ENCODE data around the gene HIRIP3.
"Not testable (repeated sequence)": the region's sequence is repeated elsewhere in the genome, so short reads cannot be mapped to it uniquely, and the experiment has no call there.

HIRIP3 gene

DNA sequence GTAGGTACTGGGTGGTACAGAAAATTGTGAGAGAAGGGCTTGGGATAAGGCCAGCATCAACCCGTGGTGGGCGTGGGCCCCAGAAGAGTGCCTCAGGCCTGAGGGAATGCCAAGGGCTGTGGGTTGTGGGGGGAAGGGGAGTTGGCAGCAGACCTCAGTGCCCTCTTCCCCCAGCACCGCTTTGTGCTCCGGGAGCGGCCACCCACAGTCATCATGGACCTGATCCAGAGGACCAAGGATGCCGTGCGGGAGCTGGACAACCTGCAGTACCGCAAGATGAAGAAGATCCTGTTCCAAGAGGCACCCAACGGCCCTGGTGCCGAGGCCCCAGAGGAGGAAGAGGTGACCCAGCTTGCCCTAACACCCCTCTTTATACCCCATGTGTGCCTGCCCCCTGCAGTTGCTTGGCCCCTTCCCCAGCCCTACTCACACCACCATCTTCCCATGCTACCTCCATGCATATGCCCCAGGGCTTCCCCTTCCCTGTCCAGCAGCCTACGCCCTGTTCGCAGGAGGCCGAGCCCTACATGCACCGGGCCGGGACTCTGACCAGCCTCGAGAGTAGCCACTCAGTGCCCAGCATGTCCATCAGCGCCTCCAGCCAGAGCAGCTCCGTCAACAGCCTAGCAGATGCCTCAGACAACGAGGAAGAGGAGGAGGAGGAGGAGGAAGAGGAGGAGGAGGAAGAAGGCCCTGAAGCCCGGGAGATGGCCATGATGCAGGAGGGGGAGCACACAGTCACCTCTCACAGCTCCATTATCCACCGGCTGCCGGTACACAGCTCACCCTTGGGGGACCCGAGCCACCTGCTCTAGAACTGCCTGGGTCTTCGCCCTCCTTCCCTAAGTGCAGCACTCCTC, 12.6 kb downstream of the HIRIP3 start:
- no peak for DNase-seq

GRCh38 chr16:29978564-29979270, 16.7 kb downstream of the HIRIP3 start:
- no peak for DNase-seq

DNA sequence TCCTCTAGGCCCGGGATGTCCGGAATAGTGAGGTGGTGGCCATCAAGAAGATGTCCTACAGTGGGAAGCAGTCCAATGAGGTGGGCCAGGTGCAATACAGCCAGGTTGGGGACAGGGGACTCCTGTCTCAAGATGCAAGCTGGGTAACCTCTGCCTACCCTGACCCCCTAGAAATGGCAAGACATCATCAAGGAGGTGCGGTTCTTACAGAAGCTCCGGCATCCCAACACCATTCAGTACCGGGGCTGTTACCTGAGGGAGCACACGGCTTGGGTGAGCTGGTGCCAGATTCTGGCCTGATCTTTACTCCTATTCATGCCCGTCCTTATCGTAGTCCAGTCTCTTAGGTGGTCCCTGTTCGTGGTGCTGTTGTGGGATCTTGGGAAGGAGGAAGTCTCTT, 17.3 kb downstream of the HIRIP3 start:
- DNase-seq: no peak

- DNase-seq: no peak
Observed at GRCh38 chr16:29977063-29977825, 18.2 kb downstream of the HIRIP3 start.

DNA sequence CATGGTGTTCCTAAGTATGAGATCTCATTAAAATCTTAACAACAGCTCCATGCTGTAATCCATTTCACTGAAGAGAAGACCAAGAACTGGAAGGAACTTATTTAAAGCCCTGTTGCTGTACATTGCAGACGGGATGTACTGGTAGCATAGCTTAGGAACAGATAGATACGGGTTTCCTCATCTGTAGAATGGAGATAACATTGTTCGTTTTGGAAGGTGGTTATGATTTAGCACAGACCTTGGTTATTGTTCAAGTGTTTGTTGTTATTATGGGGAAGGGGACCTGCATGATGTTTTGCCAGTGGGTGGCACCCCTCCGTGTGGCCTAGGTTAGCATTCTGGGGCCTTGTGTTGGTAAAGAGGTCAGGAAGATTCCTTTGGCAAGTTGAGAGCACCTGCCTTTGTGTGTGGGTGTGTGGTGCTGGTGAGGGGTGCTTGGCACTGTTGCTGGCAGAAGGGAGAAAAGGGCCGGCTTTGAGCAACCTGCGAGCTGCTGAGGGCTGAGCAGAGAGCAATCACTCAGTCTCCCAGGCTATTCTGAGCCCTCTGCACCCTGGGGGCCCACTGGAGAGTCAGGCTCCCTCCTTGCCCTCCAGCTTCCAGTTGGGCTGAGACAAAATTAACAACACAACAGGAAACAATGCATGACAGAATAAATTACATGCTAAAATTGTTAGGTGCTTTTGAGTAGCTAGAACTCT, 19.5 kb downstream of the HIRIP3 start:
- DNase-seq: no peak

DNA sequence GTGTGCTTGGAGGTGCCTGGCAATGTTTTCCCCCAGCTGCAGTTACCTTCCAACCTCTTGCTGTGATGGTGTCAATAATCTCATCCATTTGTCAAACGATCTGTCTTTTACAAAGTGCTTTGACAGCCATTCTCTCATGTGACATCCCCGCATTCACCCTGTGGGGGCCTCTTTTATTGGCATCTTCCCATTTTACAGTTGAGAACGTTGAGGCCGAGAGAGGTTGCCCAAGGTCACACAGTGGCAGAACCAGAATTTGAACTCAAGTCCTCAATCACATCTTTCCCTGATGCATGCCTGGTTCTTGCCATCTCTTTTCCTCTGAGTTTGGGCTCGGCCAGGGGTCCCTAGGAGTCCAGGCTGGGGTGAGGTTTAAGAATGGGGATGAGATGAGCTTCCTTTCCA, 20.3 kb downstream of the HIRIP3 start:
- DNase-seq: no peak

DNA sequence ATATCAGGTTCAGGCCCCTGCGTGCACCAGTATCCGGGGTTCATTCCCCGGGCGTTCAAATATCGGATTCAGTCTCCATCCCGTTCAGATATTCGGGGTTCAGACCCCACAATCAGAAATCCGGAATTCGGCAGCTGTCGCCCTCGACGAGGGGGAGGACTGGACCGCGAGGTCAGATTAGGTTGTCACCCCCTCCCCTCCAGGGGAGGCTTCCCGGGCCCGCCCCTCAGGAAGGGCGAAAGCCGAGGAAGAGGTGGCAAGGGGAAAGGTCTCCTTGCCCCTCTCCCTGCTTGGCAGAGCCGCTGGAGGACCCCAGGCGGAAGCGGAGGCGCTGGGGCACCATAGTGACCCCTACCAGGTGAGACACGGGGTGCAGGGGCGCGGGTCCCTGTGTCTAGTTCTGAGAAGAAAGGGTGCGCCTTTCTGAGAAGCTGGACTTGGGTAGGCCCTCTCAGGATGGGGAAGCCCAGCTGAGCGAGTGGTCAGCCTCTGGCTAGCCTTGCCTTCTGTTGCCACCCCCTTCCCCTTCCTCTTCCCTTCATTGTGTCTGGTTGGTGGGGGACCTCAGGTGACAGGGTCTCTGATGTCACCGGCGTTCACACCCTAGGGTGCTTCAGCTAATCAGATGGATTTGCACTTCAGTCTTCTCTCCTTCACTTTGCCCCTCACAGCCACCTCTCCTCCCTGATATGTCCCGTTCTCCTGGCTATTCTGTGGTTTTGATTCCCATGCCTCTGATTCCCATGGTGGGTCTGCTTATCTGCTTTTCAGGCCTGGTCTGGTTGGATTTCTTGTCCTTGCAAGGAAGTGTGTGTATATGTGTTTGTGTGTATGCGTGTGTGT, 20.9 kb downstream of the HIRIP3 start:
- DNase-seq: peak; percentile 50

DNA sequence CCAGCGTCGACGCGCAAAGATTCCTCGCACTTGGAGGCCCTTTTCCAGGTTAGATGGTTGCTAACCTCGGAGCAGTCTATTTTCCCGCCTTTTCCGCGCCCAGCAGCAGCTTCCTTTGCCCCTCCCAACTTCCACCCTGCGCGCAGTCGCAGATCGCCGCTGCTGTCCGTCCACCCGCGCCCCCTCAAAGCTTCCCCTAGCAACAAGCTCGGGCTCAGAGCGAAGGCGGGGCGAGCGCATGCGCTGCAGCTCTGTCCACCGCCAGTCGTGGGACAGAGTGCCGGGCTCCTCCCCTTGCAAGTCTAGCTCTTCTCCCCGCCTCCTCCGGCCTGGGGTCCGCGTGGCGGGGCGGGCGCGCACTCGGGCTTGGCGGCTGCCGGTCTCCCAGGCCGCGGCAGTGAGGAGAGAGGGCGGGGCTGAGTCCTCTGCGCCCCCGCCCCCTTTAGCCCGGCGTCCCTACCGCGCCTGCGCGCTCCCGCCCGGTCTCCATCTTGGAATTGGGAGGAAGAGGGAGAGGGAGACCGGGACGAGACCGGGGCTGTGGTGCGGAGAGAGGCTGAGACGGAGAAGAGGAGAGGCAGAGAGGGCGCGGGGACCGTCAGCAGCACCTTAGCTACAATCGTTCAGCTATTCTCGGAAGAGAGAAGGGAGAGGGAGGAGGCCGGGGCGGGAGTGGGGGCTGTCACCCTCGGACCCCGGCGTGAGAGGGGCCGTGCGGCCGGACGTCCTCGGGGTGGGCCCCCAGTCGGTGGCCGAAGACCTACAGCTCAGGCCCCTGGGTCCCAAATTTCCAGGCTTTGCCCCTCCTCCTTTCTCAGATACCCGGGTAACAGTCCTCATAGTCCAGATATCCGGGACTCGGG, 21.8 kb downstream of the HIRIP3 start, which contains the start of gene TAOK2:
TAOK2 (plus strand) TSS at position 485 of the 863 bp plus-strand sequence. CDS start 3,905 bp downstream, outside the sequence.
- DNase-seq: peak; percentile 100

- no peak for DNase-seq
Observed at GRCh38 chr16:29972992-29973383, 22.4 kb downstream of the HIRIP3 start.

- DNase-seq: no peak
Observed at GRCh38 chr16:29972500-29972899, 22.9 kb downstream of the HIRIP3 start.

DNA sequence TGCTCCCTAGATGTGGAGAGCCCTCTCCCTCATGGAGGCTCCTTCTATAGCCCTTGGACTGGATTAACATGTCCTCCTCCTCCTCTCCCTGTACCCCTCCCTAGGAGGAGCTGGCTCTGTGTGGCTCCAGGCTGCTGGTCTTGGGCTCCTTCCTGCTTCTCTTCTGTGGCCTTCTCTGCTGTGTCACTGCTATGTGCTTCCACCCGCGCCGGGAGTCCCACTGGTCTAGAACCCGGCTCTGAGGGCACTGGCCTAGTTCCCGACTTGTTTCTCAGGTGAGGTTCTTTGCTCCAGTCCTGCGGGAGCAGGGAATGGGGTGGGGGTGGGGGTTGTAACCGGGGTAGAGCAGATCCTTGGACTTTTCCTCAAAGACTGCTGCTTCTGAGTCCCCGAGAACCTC, 24.1 kb downstream of the HIRIP3 start:
- DNase-seq: no peak

GRCh38 chr16:29968205-29968604, 27.2 kb downstream of the HIRIP3 start:
- no peak for DNase-seq

DNA sequence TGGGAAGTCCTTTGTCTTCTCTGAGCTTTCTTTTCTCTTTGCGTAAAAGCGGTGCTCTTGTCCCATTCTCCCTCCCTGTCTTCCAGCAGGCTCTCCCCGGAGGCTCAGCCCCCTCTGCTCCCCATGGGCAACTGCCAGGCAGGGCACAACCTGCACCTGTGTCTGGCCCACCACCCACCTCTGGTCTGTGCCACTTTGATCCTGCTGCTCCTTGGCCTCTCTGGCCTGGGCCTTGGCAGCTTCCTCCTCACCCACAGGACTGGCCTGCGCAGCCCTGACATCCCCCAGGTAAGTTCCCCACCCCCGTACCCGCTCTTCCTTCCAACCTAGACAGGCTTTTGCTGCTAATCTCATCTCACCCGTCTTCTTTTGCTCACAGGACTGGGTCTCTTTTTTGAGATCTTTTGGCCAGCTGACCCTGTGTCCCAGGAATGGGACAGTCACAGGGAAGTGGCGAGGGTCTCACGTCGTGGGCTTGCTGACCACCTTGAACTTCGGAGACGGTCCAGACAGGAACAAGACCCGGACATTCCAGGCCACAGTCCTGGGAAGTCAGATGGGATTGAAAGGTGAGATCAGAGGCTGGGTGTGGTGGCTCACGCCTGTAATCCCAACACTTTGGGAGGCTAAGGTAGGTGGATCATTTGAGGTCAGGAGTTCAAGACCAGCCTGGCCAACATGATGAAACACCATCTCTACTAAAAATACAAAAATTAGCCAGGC, 32.2 kb downstream of the HIRIP3 start:
- DNase-seq: no peak

- peak; percentile 38 for DNase-seq
Observed at GRCh38 chr16:29962344-29962994, 32.9 kb downstream of the HIRIP3 start.

DNA sequence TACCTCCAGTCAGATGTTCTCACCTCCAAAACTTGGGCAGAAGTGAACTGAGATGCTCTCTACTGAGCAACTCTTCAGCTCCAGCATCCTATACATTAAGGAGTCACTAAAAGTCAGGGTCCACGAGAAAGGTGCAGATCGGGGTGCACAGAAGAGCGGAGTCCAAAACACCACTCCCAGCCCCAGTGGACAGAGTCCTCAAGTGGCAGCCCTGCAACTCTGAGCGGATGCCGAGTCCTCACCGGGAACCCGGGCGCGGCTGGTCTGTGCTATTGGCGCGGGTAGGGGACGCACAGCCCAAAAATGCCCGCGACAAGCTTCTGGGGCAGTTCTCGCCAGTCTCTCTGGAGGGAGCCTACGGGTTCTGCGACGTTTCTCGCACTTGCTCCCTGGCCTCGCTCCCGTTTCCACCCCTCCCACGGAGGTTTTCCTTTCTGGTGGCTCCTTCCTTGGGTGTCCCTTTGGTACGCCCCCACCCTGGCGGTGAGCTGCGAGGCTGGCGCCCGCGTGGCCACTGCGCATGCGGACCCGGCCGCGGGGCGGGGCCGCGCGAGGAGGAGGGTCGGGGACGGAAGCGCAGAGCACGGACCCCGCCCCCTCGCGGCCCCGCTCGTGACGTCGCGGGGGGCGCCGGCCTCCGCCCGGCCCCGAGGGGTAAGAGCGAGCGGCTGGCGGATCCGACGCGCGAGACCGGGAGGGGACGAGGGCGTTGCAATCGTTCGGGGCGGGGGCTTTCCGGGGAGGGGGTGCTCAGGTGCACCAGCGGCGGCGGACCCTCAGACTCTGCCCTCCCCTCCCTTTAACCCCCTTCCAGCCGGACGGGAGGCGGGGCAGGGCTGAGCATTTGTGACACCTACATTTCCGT, 33.7 kb downstream of the HIRIP3 start, which contains the start of gene TMEM219:
TMEM219 (plus strand) TSS at position 601 of the 865 bp plus-strand sequence. CDS start 1,065 bp downstream, outside the sequence.
- peak; percentile 95 for DNase-seq

GRCh38 chr16:29961127-29961478, 34.3 kb downstream of the HIRIP3 start:
- DNase-seq: no peak

DNA sequence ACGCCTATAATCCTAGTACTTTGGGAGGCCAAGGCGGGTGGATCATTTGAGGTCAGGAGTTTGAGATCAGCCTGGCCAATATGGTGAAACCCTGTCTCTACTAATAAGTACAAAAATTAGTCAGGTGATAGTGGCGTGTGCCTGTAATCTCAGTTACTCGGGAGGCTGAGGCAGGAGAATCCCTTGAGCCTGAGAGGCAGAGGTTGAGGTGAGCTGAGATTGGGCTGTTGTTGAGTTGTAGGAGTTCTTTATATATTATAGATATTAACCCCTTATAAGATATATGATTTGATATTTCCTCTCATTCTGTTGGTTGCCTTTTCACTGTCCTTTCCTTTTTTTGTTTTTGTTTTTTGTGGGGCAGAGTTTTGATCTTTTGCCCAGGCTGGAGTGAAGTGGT, 35.6 kb downstream of the HIRIP3 start:
- DNase-seq: not testable (repeated sequence)

DNA sequence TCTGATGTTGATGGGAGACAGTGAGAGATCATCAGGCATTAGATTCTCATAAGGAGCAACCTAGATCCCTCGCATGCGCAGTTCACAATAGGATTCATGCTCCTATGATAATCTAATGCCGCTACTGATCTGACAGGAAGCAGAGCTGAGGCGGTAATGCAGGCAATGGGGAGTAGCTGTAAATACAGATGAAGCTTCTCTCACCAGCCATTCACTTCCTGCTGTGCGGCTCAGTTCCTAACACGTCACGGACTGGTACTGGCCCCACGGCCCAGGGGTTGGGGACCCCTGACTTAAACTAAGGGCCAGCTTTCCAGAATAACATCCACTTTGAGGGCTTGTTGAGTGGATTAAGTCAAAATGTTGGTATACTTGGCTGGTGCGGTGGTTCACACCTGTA, 36.1 kb downstream of the HIRIP3 start:
- no peak for DNase-seq

All from left hindlimb (tissue), 1 donor.